ENCODE results near the gene PIGM.

PIGM gene

DNA sequence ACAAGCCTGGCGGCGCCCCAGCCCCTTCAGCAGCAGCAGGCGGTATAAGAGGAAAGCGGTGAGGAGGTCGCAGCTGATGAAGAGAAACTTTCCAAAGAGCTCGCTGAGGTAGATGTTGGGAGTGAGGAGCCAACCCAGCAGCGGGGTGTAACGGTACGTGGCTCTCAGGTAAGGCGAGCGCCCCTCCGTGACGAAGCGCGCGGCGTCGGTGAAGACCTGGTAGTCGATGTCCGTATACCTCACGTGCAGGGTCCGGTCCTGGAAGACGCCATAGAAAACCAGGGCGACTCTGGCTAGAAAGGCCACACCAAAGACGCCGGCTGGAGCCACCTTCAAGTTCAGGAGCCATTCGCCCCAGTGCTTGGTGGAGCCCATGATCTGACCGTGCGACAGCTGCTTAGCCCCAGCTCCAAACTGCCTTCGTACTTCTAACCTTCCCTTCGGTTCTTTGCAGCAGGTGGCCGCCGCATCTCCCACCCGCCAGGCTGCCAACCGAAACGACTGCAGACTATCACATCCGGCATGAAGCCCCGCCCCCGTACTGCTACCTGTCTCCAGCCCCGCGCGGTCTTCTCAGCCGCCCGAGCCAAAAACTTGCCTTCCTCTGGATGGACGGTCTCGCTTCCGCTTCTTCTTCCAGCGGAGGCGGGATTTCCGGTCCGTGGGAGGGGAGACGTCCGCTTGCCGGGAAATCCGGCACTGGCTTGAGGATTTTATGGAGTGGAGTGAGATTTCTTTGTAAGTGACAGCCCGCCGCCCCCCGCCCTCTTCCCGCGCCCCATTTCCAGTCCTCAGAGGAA is at the start of gene PIGM:
PIGM (minus strand) TSS at position 626 of the 800 bp plus-strand sequence; CDS start at position 375, 251 bp downstream.
- DNase-seq (ENCODE audit: low read depth), result peak; percentile 90

DNA sequence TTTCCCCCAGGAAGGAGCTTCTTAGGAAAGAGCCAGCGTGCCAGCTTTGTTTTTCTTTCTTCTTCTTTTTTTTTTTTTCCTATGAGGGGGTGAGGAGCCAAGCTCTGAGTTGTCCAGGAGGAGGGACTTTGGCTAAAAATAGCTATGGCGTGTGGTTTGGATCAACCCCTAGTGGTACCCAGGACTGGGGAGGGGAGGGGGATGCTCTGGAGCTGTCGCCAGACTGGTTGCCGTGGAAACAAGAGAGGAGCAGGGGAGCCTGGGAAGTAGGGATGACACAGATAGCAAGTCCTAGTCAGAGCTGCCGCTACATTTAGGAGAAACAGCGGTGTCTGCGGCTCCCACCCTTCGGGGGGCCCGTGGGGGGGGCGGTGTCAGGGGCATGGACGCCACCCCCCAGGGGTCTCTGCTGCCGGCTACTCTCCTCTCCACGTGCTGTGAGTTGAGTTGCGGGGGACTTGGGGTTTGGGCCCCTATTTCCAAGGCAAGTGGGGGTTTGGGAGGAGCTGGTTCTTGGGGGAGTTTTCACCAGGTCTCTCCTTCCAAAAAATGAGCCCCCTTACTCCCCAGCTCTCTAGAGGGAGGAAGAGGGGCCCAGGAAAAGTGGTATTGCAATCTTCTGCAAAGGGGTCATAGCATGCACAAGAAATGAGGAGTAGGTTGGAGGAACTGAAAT is 49.6 kb upstream of the PIGM start, which contains the start of gene KCNJ9:
KCNJ9 (plus strand) TSS at position 278 of the 676 bp plus-strand sequence. CDS start 2,493 bp downstream, outside the sequence.
- DNase-seq (ENCODE audit: low read depth), result no peak

DNA sequence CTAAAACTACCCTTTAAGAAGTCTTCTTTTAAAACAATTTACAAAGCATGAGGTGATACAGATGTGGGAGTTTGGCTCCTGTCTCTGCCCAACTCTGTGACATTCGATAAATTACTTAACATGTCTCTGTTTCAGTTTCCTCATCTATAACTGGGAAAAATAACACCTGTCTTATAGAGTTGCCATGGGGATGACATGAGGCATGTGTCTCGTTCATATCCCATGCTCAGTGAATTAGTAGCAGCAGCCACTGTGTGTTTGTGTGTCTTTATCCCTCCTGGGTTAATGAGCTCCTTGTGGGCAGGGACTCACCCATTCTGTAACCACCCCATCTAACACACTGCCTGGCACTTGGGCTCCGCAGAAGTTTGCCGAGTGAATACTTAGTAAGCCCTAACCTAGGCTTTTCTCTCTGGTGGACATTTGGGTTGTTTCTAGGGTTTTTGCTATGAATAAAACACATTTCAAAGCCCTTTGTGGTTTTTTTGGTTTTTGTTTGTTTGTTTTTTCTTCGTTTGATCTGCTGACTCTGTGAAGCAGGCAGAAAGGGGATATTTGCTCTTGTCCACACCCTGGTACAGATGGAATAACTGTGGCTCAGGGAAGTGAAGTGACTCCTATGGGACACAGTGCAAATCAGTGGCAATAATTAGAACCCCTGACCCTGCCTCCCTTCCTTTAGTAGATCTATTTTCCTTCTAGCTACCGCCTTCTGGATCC is 48.8 kb upstream of the PIGM start:
- DNase-seq (ENCODE audit: low read depth), result no peak

GRCh38 chr1:160079448-160079847 is 47.7 kb upstream of the PIGM start:
- DNase-seq (ENCODE audit: low read depth), result no peak

- no peak for DNase-seq (ENCODE audit: low read depth)
These were observed 46.9 kb upstream of the PIGM start for GRCh38 chr1:160078512-160079195.

DNA sequence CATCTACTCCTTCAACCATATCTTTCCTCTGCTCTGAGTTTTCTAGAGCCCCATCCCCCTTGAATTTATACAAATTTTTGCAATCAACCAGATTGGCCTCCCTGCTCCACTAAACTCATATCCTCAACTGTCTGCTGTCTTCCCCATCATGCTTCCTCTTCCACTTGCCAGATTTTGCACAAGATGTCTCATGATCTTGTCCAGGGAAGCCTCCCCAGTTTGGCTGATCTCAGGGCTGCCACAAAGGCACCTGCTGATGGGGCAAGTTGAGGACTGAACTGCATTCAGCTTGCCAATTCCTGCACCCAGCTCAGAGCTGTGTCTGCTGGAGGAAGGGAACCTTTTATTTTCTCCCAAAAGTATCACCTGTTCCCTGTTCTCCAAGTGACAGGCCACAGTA is 45.7 kb upstream of the PIGM start:
- DNase-seq (ENCODE audit: low read depth), result no peak

DNA sequence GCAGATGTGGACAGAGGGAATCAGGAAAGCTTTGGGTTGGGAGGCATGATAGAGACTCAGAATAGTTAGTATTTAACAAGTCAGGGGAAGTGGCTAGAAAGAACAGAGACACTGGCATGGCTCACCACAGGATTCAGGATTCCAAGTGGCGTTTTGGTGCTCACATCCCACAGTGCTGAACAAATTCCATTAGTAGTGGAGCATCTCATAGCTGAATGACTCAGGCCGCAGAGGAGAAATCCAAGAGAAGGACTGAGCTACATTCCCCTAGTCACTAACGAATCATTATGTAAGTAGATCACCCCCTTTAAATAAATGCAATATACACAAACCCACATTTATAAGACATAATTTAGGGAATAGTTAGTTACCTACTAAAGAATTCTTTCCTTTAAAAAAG is 44.5 kb upstream of the PIGM start:
- no peak for DNase-seq (ENCODE audit: low read depth)

GRCh38 chr1:160075836-160076235 is 44.0 kb upstream of the PIGM start:
- no peak for DNase-seq (ENCODE audit: low read depth)

GRCh38 chr1:160074865-160075264 is 43.1 kb upstream of the PIGM start:
- no peak for DNase-seq (ENCODE audit: low read depth)

GRCh38 chr1:160071289-160071688 is 39.5 kb upstream of the PIGM start:
- no peak for DNase-seq (ENCODE audit: low read depth)

GRCh38 chr1:160070243-160071163 is 38.7 kb upstream of the PIGM start:
- peak; percentile 50 for DNase-seq (ENCODE audit: low read depth)

- DNase-seq (ENCODE audit: low read depth), result no peak
These were observed 37.9 kb upstream of the PIGM start, which contains the start of gene KCNJ10 for GRCh38 chr1:160069460-160070231. KCNJ10 (minus strand) TSS chr1:160070160; CDS start chr1:160042532, 27,628 bp downstream.

- DNase-seq (ENCODE audit: low read depth), result no peak
These were observed 36.4 kb upstream of the PIGM start for GRCh38 chr1:160068225-160068624.

- DNase-seq (ENCODE audit: low read depth), result no peak
These were observed 35.3 kb upstream of the PIGM start for GRCh38 chr1:160066829-160067745.

- no peak for DNase-seq (ENCODE audit: low read depth)
These were observed 33.0 kb upstream of the PIGM start for GRCh38 chr1:160064746-160065145.

- no peak for DNase-seq (ENCODE audit: low read depth)
These were observed 32.4 kb upstream of the PIGM start for GRCh38 chr1:160064164-160064563.

GRCh38 chr1:160063176-160063575 is 31.4 kb upstream of the PIGM start:
- no peak for DNase-seq (ENCODE audit: low read depth)

GRCh38 chr1:160062230-160062532 is 30.4 kb upstream of the PIGM start:
- DNase-seq (ENCODE audit: low read depth), result no peak
